GM18511 (cell line): ENCODE measurements around the gene MRPL22.
"Not testable (repeated sequence)": the region's sequence is repeated elsewhere in the genome, so short reads cannot be mapped to it uniquely, and the experiment has no call there.

Experiments
- ATAC-seq: cut with Tn5 transposase; IDR thresholded peaks from one replicate; pipeline ENCODE4 v1.9.1; 2021; ENCODE audit warnings: mild to moderate bottlenecking, moderate library complexity; ENCODE audit not compliant: unreplicated experiment

Gene MRPL22

GRCh38 chr5:154986151-154986550 lies 45.3 kb downstream of the MRPL22 start:
- ATAC-seq: no peak

GRCh38 chr5:154989626-154990025 lies 48.8 kb downstream of the MRPL22 start:
- no peak for ATAC-seq

- ATAC-seq: no peak
These were observed 52.6 kb downstream of the MRPL22 start for GRCh38 chr5:154993461-154993860.

GRCh38 chr5:154995679-154996078 lies 54.8 kb downstream of the MRPL22 start:
- no peak for ATAC-seq

GRCh38 chr5:154997746-154998145 lies 56.9 kb downstream of the MRPL22 start:
- no peak for ATAC-seq

GRCh38 chr5:154999865-155000264 lies 59.0 kb downstream of the MRPL22 start:
- ATAC-seq: peak; percentile 48

GRCh38 chr5:155001523-155001922 lies 60.6 kb downstream of the MRPL22 start:
- ATAC-seq: no peak

- not testable (repeated sequence) for ATAC-seq
These were observed 61.8 kb downstream of the MRPL22 start for GRCh38 chr5:155002722-155003121.

- no peak for ATAC-seq
These were observed 63.4 kb downstream of the MRPL22 start for GRCh38 chr5:155004138-155004744.

- not testable (repeated sequence) for ATAC-seq
These were observed 65.4 kb downstream of the MRPL22 start for GRCh38 chr5:155006265-155006664.

GRCh38 chr5:155008669-155009068 lies 67.8 kb downstream of the MRPL22 start:
- ATAC-seq: no peak

GRCh38 chr5:155010881-155011280 lies 70.0 kb downstream of the MRPL22 start:
- ATAC-seq: no peak

GRCh38 chr5:155013526-155013925 lies 72.7 kb downstream of the MRPL22 start, which contains the start of gene KIF4B:
Gene KIF4B (plus strand): TSS chr5:155013755. CDS start chr5:155013860, 105 bp downstream.
- no peak for ATAC-seq

GRCh38 chr5:155015239-155015638 lies 74.4 kb downstream of the MRPL22 start:
- ATAC-seq: no peak

GRCh38 chr5:155017610-155018009 lies 76.7 kb downstream of the MRPL22 start:
- peak; percentile 98 for ATAC-seq
